Fibroblast of villous mesenchyme (primary cell): ENCODE data around the gene RNF31. TPM values are rescaled to one million over a fixed set of nuclear protein-coding genes. Genes with fewer than 3 reads are reported as not detected.
"Not testable (repeated sequence)": the region's sequence is repeated elsewhere in the genome, so short reads cannot be mapped to it uniquely, and the experiment has no call there.

Source experiments
- DNase-seq: peaks from one replicate; pipeline ENCODE4 v3.0.0-alpha.2; 2010; ENCODE audit warnings: low read depth
- H3K4me3 ChIP-seq: 2 replicates; pipeline ENCODE4 v1.5.1; 2011; ENCODE audit warnings: low read depth, mild to moderate bottlenecking, low read length
- total RNA-seq: library from RNA; depleted of rRNA; stranded (reverse); fragments of >200 nt; gene quantifications from 2 replicates; pipeline ENCODE4 v1.2.3, GENCODE V29; 2012
- TF ChIP-seq, protein P1 (sequence below): IDR thresholded peaks from 2 replicates; pipeline ENCODE4 v1.5.1; 2012; ENCODE audit warnings: low read depth, mild to moderate bottlenecking, low read length; ENCODE audit not compliant: insufficient read depth

RNF31 gene
- total RNA-seq, 1 donor: 38.0 TPM

DNA sequence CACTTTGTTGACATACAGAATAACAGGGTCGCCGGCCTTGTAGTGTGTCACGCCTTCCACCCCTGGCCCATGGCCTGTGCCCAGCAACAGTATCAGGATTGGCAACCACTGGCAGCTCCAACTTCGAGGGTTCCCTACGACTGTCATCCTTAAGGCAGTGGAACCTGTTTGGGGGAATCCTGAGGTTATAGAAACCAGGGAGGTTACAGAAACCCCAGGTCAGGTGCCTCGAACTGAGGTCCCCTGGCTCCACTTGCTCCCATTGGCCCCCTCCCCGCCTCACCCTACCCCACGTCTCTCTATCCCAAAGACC, 47.5 kb downstream of the RNF31 start:
- DNase-seq: no peak
- TF ChIP-seq, protein P1, sequence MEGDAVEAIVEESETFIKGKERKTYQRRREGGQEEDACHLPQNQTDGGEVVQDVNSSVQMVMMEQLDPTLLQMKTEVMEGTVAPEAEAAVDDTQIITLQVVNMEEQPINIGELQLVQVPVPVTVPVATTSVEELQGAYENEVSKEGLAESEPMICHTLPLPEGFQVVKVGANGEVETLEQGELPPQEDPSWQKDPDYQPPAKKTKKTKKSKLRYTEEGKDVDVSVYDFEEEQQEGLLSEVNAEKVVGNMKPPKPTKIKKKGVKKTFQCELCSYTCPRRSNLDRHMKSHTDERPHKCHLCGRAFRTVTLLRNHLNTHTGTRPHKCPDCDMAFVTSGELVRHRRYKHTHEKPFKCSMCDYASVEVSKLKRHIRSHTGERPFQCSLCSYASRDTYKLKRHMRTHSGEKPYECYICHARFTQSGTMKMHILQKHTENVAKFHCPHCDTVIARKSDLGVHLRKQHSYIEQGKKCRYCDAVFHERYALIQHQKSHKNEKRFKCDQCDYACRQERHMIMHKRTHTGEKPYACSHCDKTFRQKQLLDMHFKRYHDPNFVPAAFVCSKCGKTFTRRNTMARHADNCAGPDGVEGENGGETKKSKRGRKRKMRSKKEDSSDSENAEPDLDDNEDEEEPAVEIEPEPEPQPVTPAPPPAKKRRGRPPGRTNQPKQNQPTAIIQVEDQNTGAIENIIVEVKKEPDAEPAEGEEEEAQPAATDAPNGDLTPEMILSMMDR: no peak
- peak overlapping the region; percentile 84 for H3K4me3 ChIP-seq

- peak; percentile 91 for DNase-seq
- TF ChIP-seq, protein P1: no peak
- peak within 1 kb of the TSS; percentile 84 for H3K4me3 ChIP-seq
Observed at GRCh38 chr14:24195186-24196070, 48.1 kb downstream of the RNF31 start, which contains the start of gene TM9SF1. TSS of gene TM9SF1 (minus strand) at chr14:24195441. CDS start at chr14:24195019, 422 bp downstream.

DNA sequence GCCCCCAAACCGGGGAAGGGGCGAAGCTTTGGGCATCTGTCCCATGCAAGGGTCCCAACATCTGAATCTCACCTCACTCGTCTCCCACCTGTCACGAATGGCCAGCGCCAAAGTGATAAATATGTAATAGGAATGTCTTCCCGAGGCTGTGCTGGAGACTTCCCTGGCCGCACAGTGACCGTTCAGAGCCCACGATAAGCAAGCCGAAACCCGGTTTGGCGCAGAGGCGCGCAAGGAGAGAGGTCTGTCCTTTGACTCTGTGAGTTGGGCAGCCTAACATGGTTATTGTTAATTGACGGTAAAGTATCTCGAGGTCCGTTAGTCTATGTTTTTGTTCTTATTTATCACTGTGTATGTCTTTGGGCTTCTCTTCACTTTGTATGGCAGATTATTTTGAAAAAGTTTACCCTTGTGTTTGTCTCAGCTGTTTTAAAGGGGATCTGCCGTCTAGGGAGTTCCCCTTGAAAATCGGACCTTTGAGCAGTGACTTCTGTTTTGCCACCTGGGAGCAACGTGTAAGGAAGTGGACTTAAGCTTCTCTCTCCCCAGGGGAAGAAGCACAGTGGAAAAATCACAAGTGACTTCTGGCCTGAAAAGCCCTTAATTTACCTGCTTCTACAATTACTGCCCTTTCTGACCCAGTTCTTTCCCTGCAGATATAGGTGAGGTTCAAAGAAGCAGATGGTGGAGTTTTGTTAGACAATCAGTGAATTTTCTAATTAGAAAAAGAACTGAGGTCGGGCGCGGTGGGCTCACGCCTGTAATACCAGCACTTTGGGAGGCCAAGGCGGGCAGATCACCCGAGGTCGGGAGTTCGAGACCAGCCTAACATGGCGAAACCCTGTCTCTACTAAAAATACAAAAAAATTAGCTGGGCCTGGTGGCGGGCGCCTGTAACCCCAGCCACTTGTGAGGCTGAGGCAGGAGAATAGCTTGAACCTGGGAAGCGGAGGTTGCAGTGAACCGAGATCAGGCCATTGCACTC, 49.1 kb downstream of the RNF31 start:
- H3K4me3 ChIP-seq: peak overlapping the region; percentile 84
- TF ChIP-seq, protein P1: no peak
- peak; percentile 39 for DNase-seq

DNA sequence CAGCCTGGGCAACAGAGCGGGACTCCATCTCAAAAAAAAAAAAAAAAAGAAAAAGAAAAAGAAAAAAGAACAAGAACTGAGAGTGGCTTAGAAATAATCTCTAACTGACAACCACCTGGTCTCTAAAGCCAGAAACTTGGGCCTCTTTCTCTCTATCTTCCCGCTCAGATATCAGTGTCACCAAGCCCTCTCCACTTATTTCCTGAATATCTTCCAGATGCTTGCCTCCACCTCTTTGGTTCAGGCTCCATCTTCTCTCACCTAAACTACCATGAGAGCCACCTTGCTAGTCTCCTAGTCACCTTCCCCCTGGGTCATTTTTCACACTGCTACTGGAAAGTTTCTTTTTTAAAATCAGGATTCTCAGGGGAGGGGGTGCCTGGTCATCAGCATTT, 49.8 kb downstream of the RNF31 start:
- no peak for DNase-seq
- peak overlapping the region; percentile 12 for H3K4me3 ChIP-seq
- TF ChIP-seq, protein P1: no peak

GRCh38 chr14:24198814-24199524, 51.7 kb downstream of the RNF31 start:
- DNase-seq: no peak
- no peak overlapping the region for H3K4me3 ChIP-seq
- TF ChIP-seq, protein P1: no peak

DNA sequence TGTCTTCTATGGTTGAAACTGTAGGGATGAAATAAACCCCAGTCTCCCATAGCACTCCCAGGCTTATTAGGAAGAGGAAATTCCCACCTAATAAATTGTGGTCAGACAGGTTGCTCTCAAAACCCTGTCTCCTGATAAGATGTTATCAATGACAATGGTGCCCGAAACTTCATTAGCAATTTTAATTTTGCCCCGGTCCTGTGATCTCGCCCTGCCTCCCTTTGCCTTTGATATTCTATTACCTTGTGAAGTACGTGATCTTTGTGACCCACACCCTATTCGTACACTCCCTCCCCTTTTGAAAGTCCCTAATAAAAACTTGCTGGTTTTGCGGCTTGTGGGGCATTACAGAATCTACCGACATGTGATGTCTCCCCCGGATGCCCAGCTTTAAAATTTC, 55.2 kb downstream of the RNF31 start:
- H3K4me3 ChIP-seq, DNase-seq: not testable (repeated sequence)

GRCh38 chr14:24203249-24203886, 56.1 kb downstream of the RNF31 start:
- DNase-seq: not testable (repeated sequence)

More at GRCh38 chr14:24203249-24203886, 56.1 kb downstream of the RNF31 start:
- not testable (repeated sequence) for H3K4me3 ChIP-seq
